GM12878 (cell line): ENCODE measurements around the gene TRIP12. TPM values are rescaled to one million over a fixed set of nuclear protein-coding genes. Genes with fewer than 3 reads are reported as not detected.

Experiments used
- ATF7 ChIP-seq: fragments of 450-650 bp; IDR thresholded peaks from 2 replicates; pipeline ENCODE4 v1.6.1; 2016; ENCODE audit warnings: low read depth, mild to moderate bottlenecking
- BHLHE40 ChIP-seq, 2 experiments: fragments of 450-650 bp in 1 of 2; IDR thresholded peaks; 2 replicates each; pipeline ENCODE4 v1.6.1; 2011 to 2017; ENCODE audit warnings: low read depth in 2 of 2, borderline replicate concordance in 1 of 2, improper control_type of control experiment in 1 of 2, low read length in 1 of 2, mild to moderate bottlenecking in 1 of 2
- CBFB ChIP-seq: IDR thresholded peaks from 2 replicates; pipeline ENCODE4 v1.6.1; 2016; ENCODE audit warnings: antibody characterized with exemption, low read depth
- CHD2 ChIP-seq: IDR thresholded peaks from 2 replicates; pipeline ENCODE4 v1.6.1; 2011; ENCODE audit warnings: low read depth, low read length, improper control_type of control experiment, borderline replicate concordance
- ETV6 ChIP-seq, 2 experiments: fragments of 450-650 bp in 1 of 2; IDR thresholded peaks in 1 of 2; conservative IDR thresholded peaks in 1 of 2; 2 replicates each; pipeline ENCODE4 v1.6.1; 2014; ENCODE audit warnings: antibody characterized with exemption in 1 of 2, borderline replicate concordance in 1 of 2, low read depth in 1 of 2, mild to moderate bottlenecking in 1 of 2, moderate library complexity in 1 of 2
- JUNB ChIP-seq: IDR thresholded peaks from 2 replicates; pipeline ENCODE4 v1.6.1; 2016; ENCODE audit warnings: antibody characterized with exemption, mild to moderate bottlenecking
- KLF5 ChIP-seq: fragments of 450-650 bp; IDR thresholded peaks from 2 replicates; pipeline ENCODE4 v1.6.1; 2014; ENCODE audit warnings: mild to moderate bottlenecking; ENCODE audit not compliant: partially characterized antibody
- LARP7 ChIP-seq: fragments of 450-650 bp; IDR thresholded peaks from 2 replicates; pipeline ENCODE4 v1.6.1; 2017; ENCODE audit warnings: mild to moderate bottlenecking
- MEF2A ChIP-seq: IDR thresholded peaks from 2 replicates; pipeline ENCODE4 v1.6.1; 2011; ENCODE audit warnings: low read depth, mild to moderate bottlenecking, low read length, moderate library complexity; ENCODE audit not compliant: insufficient read depth
- MEF2B ChIP-seq: fragments of 450-650 bp; IDR thresholded peaks from 2 replicates; pipeline ENCODE4 v1.6.1; 2018; ENCODE audit warnings: mild to moderate bottlenecking, moderate library complexity; ENCODE audit not compliant: partially characterized antibody, poor library complexity, severe bottlenecking
- MTA2 ChIP-seq: fragments of 450-650 bp; IDR thresholded peaks from 2 replicates; pipeline ENCODE4 v1.6.1; 2016; ENCODE audit warnings: low read depth, mild to moderate bottlenecking, moderate library complexity
- NBN ChIP-seq: fragments of 450-650 bp; IDR thresholded peaks from 2 replicates; pipeline ENCODE4 v1.6.1; 2016
- NR2F1 ChIP-seq: fragments of 450-650 bp; conservative IDR thresholded peaks from 2 replicates; pipeline ENCODE4 v1.6.1; 2017; ENCODE audit warnings: mild to moderate bottlenecking
- PML ChIP-seq: IDR thresholded peaks from 2 replicates; pipeline ENCODE4 v1.6.1; 2012; ENCODE audit warnings: low read length, inconsistent platforms
- POLR2A ChIP-seq: IDR thresholded peaks from 2 replicates; pipeline ENCODE4 v1.6.1; 2011; ENCODE audit warnings: low read depth, mild to moderate bottlenecking, low read length
- SIX5 ChIP-seq: IDR thresholded peaks from 2 replicates; pipeline ENCODE4 v1.6.1; 2011; ENCODE audit warnings: mild to moderate bottlenecking, low read depth, low read length, moderate library complexity; ENCODE audit not compliant: severe bottlenecking
- SRF ChIP-seq, 2 experiments: IDR thresholded peaks; 2 replicates each; pipeline ENCODE4 v1.6.1; 2011; ENCODE audit warnings: low read depth in 2 of 2, low read length in 2 of 2, mild to moderate bottlenecking in 1 of 2, moderate library complexity in 1 of 2
- STAT1 ChIP-seq: fragments of 450-650 bp; conservative IDR thresholded peaks from 2 replicates; pipeline ENCODE4 v1.6.1; 2014; ENCODE audit warnings: antibody characterized with exemption, mild to moderate bottlenecking
- TAF1 ChIP-seq: IDR thresholded peaks from 2 replicates; pipeline ENCODE4 v1.6.1; 2011; ENCODE audit warnings: mild to moderate bottlenecking, low read depth, low read length, borderline replicate concordance
- ZBED1 ChIP-seq: IDR thresholded peaks from 2 replicates; pipeline ENCODE4 v1.6.1; 2016; ENCODE audit warnings: borderline replicate concordance
- polyA plus RNA-seq, 11 experiments: library from polyadenylated mRNA; depleted of rRNA in 4 of 11; unstranded in 6 of 11; stranded (reverse) in 5 of 11; fragments of >200 nt; fragmentation: Nextera tagmentation in 4 of 11; fragmentation: Illumina TruSeq in 1 of 11; extraction: Ambion mirVana in 4 of 11; extraction: Trizol in 1 of 11; gene quantifications; 1 replicate in 1 of 11; 2 replicates in 10 of 11; pipeline versions ENCODE4 v1.2.1 to v1.2.3, GENCODE V29; 2011 to 2016; ENCODE audit warnings: inconsistent platforms in 2 of 11, missing spikeins in 2 of 11, low read depth in 1 of 11
- total RNA-seq, 4 experiments: library from RNA; depleted of rRNA in 3 of 4; stranded (reverse); fragments of >200 nt in 3 of 4; fragmentation: Illumina TruSeq in 1 of 4; extraction: Trizol in 1 of 4; gene quantifications; 2 replicates each; pipeline versions ENCODE4 v1.2.1 to v1.2.3, GENCODE V29; 2013 to 2021
- TF ChIP-seq, protein P1 (sequence below): fragments of 450-650 bp; IDR thresholded peaks from 2 replicates; pipeline ENCODE4 v1.6.1; 2016; ENCODE audit warnings: mild to moderate bottlenecking
- TF ChIP-seq, protein P2 (sequence below): IDR thresholded peaks from 2 replicates; pipeline ENCODE4 v1.6.1; 2012; ENCODE audit warnings: low read length, inconsistent platforms
- TF ChIP-seq, protein P3 (sequence below): IDR thresholded peaks from 2 replicates; pipeline ENCODE4 v1.6.1; 2011; ENCODE audit warnings: mild to moderate bottlenecking, low read depth, low read length, moderate library complexity; ENCODE audit not compliant: insufficient replicate concordance
- TF ChIP-seq, protein P4 (sequence below): fragments of 450-650 bp; IDR thresholded peaks from 2 replicates; pipeline ENCODE4 v1.6.1; 2014; ENCODE audit warnings: mild to moderate bottlenecking
- TF ChIP-seq, protein P5 (sequence below), 3 experiments: IDR thresholded peaks in 2 of 3; conservative IDR thresholded peaks in 1 of 3; 2 replicates each; pipeline ENCODE4 v1.5.1; 2011; ENCODE audit warnings: low read depth in 3 of 3, low read length in 3 of 3, mild to moderate bottlenecking in 3 of 3, control low read depth in 2 of 3, moderate library complexity in 2 of 3, inconsistent platforms in 1 of 3, mixed read lengths in 1 of 3; ENCODE audit not compliant: control insufficient read depth in 2 of 3, insufficient read depth in 1 of 3; ENCODE audit errors: extremely low read depth in 1 of 3

TRIP12 gene
- total and polyA plus RNA-seq, 10 of the 15 experiments (the other 5 are each of a cell fraction or from before 2014, with no cell fraction given): 23.1 to 207 (median 97.0) TPM

DNA sequence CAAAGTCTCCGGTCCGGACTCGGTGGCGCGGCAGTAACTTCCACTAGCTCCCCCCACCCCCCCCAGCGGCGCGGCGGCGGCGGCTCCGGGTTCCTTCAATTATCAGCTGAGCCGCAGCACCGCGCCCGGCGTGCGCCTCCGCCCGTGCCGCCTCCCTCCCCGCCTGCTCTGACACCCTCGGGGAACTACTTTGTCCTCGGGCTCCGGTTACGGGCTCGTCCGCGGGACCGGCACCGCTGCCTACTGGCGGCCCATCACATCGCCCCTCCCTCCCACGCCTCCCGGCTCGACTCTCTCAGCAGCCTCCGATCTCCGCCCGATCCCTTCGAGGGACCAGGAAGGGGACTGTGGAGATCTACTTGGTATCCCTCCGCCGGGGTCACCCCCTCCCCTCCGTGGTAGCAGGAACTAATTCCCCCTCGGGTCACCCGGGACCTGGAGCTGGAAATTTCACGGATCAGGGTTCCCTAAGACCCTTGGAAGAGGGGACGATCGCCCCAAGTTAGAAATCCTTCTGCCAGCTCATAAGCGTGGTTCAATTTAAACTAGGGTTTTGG is at the start of gene TRIP12 (continued):
- TF ChIP-seq, protein P1, sequence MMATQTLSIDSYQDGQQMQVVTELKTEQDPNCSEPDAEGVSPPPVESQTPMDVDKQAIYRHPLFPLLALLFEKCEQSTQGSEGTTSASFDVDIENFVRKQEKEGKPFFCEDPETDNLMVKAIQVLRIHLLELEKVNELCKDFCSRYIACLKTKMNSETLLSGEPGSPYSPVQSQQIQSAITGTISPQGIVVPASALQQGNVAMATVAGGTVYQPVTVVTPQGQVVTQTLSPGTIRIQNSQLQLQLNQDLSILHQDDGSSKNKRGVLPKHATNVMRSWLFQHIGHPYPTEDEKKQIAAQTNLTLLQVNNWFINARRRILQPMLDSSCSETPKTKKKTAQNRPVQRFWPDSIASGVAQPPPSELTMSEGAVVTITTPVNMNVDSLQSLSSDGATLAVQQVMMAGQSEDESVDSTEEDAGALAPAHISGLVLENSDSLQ: peak; percentile 38; the same call in 1 of the 2 replicates
- TF ChIP-seq CBFB (0 out of 2 replicates have a peak, but pooled peaks have one; percentile 53), SIX5 (no peak), ATF7 (peak; percentile 66), MTA2 (peak; percentile 96), PML (peak; percentile 18; the same call in 1 of the 2 replicates), LARP7 (peak; percentile 52), NBN (peak; percentile 94), KLF5 (peak; percentile 73), JUNB (no peak; the same call in 1 of the 2 replicates), SRF (IDR thresholded peaks at IDR 0.05; ENCODE audit: low read depth in 2 of 2, low read length in 2 of 2) (peak in 1 of 2 experiments; percentile 17; a peak in 1 of 4 replicates), ETV6 (conservative IDR thresholded peaks at IDR 0.05 in 1 of 2, IDR thresholded peaks at IDR 0.05 in 1 of 2; ENCODE audit: borderline replicate concordance in 1 of 2, low read depth in 1 of 2) (peak in 1 of 2 experiments; percentile 77; a peak in 2 of 4 replicates), TAF1 (peak; percentile 68; the same call in 1 of the 2 replicates), MEF2B (peak; percentile 76), BHLHE40 (IDR thresholded peaks at IDR 0.05; ENCODE audit: borderline replicate concordance in 1 of 2, low read depth in 2 of 2, low read length in 1 of 2) (peak; percentile 25 to 79; a peak in 3 of 4 replicates), CHD2 (peak; percentile 91), STAT1 (0 out of 2 replicates have a peak, but pooled peaks have one; percentile 53), MEF2A (0 out of 2 replicates have a peak, but pooled peaks have one; percentile 23), NR2F1 (peak; percentile 100), ZBED1 (no peak), POLR2A (peak; percentile 63)
- TF ChIP-seq, protein P2, sequence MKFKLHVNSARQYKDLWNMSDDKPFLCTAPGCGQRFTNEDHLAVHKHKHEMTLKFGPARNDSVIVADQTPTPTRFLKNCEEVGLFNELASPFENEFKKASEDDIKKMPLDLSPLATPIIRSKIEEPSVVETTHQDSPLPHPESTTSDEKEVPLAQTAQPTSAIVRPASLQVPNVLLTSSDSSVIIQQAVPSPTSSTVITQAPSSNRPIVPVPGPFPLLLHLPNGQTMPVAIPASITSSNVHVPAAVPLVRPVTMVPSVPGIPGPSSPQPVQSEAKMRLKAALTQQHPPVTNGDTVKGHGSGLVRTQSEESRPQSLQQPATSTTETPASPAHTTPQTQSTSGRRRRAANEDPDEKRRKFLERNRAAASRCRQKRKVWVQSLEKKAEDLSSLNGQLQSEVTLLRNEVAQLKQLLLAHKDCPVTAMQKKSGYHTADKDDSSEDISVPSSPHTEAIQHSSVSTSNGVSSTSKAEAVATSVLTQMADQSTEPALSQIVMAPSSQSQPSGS: no peak
- TF ChIP-seq, protein P3, sequence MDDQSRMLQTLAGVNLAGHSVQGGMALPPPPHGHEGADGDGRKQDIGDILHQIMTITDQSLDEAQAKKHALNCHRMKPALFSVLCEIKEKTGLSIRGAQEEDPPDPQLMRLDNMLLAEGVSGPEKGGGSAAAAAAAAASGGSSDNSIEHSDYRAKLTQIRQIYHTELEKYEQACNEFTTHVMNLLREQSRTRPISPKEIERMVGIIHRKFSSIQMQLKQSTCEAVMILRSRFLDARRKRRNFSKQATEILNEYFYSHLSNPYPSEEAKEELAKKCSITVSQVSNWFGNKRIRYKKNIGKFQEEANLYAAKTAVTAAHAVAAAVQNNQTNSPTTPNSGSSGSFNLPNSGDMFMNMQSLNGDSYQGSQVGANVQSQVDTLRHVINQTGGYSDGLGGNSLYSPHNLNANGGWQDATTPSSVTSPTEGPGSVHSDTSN: peak; percentile 89
- TF ChIP-seq, protein P4, sequence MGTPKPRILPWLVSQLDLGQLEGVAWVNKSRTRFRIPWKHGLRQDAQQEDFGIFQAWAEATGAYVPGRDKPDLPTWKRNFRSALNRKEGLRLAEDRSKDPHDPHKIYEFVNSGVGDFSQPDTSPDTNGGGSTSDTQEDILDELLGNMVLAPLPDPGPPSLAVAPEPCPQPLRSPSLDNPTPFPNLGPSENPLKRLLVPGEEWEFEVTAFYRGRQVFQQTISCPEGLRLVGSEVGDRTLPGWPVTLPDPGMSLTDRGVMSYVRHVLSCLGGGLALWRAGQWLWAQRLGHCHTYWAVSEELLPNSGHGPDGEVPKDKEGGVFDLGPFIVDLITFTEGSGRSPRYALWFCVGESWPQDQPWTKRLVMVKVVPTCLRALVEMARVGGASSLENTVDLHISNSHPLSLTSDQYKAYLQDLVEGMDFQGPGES: 0 out of 2 replicates have a peak, but pooled peaks have one; percentile 32
- TF ChIP-seq, protein P5, sequence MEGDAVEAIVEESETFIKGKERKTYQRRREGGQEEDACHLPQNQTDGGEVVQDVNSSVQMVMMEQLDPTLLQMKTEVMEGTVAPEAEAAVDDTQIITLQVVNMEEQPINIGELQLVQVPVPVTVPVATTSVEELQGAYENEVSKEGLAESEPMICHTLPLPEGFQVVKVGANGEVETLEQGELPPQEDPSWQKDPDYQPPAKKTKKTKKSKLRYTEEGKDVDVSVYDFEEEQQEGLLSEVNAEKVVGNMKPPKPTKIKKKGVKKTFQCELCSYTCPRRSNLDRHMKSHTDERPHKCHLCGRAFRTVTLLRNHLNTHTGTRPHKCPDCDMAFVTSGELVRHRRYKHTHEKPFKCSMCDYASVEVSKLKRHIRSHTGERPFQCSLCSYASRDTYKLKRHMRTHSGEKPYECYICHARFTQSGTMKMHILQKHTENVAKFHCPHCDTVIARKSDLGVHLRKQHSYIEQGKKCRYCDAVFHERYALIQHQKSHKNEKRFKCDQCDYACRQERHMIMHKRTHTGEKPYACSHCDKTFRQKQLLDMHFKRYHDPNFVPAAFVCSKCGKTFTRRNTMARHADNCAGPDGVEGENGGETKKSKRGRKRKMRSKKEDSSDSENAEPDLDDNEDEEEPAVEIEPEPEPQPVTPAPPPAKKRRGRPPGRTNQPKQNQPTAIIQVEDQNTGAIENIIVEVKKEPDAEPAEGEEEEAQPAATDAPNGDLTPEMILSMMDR (IDR thresholded peaks at IDR 0.05 in 2 of 3, conservative IDR thresholded peaks at IDR 0.05 in 1 of 3; ENCODE audit: control insufficient read depth in 2 of 3, extremely low read depth in 1 of 3, insufficient read depth in 1 of 3, low read depth in 3 of 3, low read length in 3 of 3): no peak
